LNCaP clone FGC (cell line): ENCODE data around the gene RALA.

Source experiments
- DNase-seq: peaks from one replicate; pipeline ENCODE4 v3.0.0-alpha.2; 2011; ENCODE audit warnings: low read depth
- H3K4me3 ChIP-seq: 2 replicates; pipeline ENCODE4 v1.5.1; 2011; ENCODE audit warnings: mild to moderate bottlenecking, low read depth, low read length, control low read depth
- CTCF ChIP-seq: IDR thresholded peaks from 2 replicates; pipeline ENCODE4 v1.5.1; 2012; ENCODE audit warnings: mild to moderate bottlenecking; ENCODE audit not compliant: control insufficient read depth, insufficient read depth; ENCODE audit errors: extremely low read depth

Gene RALA

GRCh38 chr7:39721919-39722597 lies 98.7 kb downstream of the RALA start:
- no peak for DNase-seq
- no peak for TF ChIP-seq CTCF
- H3K4me3 ChIP-seq = no peak overlapping the region

GRCh38 chr7:39727231-39728012 lies 104.0 kb downstream of the RALA start:
- H3K4me3 ChIP-seq = no peak overlapping the region
- no peak for DNase-seq
- no peak for TF ChIP-seq CTCF

- TF ChIP-seq CTCF = no peak
- no peak for DNase-seq
- peak overlapping the region; percentile 40 for H3K4me3 ChIP-seq
These were observed 109.7 kb downstream of the RALA start for GRCh38 chr7:39732837-39733804.

GRCh38 chr7:39733881-39734632 lies 110.7 kb downstream of the RALA start:
- no peak for DNase-seq
- TF ChIP-seq CTCF = no peak
- H3K4me3 ChIP-seq = peak overlapping the region; percentile 40

GRCh38 chr7:39734633-39735004 lies 111.2 kb downstream of the RALA start:
- DNase-seq = no peak
- TF ChIP-seq CTCF = no peak
- H3K4me3 ChIP-seq = no peak overlapping the region

GRCh38 chr7:39735903-39736302 lies 112.5 kb downstream of the RALA start:
- H3K4me3 ChIP-seq = no peak overlapping the region
- DNase-seq = no peak
- TF ChIP-seq CTCF = no peak
